HG02840 (cell line): ENCODE measurements around the gene PDLIM1.
"Not testable (repeated sequence)": the region's sequence is repeated elsewhere in the genome, so short reads cannot be mapped to it uniquely, and the experiment has no call there.

ENCODE experiments used
- ATAC-seq: cut with Tn5 transposase; IDR thresholded peaks from one replicate; pipeline ENCODE4 v1.9.1; 2021; ENCODE audit warnings: mild to moderate bottlenecking, moderate library complexity, moderate number of reproducible peaks; ENCODE audit not compliant: unreplicated experiment, low FRiP score

PDLIM1 gene

DNA sequence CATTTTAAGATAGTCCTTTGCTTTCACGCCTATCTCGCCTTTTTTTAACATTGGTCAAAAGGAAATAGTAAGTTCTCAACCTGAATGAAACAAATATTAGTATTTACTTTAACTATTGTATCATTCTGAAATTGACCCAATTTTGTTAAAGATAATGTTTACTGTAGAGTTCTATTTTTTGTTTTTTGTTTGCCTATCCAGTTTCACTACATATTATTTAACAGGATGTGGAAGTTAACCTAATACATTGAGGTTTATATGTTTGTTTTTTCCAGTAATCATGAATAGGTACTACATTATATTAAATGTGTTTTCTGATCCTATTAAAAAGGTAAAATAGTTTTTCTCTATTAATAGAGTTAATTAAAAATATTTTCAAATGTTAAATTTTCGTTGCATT is 70.3 kb downstream of the PDLIM1 start:
- no peak for ATAC-seq

DNA sequence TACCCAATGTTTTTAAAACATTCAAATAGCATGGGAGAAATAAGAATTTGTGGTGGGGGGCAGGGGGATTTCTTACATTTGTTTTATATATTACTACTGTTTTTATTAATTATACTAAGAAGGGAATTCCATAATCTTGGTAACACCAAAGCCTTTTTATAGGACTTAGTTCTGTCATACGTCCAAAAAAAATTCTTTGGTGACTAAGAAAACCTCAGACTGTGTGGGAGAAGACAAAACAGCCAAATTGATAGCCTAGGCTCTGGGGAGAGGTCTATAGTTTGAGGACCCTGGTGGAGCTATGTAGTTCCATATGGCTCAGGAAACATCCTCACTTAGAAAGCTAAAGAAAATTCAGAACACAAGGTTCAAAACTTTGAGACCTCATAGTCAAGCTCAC is 73.3 kb downstream of the PDLIM1 start:
- ATAC-seq = no peak

DNA sequence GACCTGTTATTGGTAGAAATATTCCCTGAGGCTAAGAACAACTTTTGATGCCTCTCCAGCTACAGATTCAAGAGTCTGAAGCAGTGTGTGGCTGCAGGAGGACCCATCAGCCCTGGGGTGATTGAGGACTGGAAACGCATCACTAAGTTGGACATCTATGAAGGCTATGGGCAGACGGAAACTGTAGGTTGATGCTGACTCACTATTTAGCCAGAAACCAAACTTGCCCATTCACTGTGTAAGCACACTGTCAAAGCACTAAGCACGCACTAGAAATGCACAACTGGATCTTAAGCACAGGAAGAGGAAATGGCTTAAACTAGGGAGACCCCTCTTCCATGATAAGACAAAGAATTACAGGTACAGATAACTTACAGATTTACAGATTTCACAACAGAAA is 76.0 kb downstream of the PDLIM1 start:
- ATAC-seq = no peak

DNA sequence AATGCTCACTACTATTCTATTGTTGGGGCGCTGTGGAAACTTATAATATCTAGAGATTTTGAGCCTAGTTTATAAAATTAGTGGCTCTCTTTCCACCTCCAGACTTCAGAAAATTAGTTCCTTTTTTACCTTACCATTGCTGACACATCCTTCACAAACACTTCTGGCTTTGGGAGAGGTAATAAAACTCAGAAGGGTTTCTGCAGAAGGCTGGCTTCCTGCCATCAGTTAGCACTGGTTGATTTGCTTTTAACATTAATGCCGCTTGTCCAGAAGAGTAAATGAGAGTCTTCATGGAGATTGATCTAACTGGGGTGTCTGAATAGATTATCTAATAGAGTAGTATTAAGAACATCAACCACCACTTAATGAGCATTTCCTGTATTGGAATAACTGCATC is 76.4 kb downstream of the PDLIM1 start:
- no peak for ATAC-seq

DNA sequence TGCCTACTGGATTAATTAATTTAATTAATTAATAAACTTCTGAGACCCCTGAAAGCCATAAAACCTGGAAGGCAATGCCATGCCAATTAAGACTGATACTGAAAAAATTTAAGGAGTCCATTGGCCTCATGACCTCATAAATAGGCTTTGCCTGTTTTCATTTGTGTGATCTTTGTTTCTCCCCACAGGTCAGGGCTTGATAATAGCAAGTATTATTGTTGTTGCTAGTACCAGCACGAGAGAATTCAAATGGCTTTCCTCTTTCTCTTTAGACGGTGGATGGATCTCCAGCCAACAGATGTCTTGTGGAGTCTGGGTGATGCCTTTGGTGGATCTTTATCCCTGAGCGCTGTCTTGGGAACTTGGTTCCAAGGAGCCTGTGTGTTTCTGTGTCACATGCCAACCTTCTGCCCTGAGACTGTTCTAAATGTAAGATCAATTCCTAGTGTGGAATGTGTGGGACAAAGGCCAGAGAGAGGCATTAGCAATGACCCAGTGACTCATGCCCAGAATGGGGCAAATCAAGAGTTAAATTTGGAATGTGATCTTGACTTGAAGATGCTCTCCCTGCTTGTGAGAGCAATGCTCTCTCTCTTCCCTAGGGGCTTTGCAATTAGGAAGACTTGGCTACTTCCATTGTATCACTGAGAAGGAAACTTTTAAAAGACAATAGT is 79.1 kb downstream of the PDLIM1 start:
- no peak for ATAC-seq

DNA sequence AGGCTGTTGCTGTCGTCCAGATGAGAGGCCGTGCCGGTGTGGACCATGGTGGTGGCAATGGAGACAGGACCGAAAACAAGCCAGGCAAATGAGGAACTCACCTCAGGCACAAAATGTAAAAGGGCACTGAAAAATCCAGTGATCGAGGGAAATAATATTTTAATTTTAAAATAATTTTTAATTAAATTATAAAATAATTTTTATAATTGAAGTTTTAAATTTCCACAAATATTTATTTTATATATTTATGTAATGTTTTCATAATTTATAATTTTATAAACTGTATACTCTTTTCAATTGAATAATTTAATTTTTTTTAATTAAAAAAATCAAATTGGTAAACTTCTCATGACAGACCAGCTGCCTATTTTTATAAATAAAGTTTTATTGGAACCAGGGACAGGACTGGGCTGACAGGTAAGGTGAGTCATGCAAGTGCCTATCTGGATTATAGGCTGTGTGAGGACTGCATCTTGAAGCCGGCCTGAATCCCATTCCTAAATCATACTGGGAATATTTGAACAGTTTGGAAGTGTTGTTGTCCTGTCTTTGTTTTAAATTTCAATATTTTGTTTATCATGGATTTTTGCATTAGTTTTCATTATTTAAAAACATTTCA is 81.2 kb downstream of the PDLIM1 start:
- ATAC-seq = no peak

DNA sequence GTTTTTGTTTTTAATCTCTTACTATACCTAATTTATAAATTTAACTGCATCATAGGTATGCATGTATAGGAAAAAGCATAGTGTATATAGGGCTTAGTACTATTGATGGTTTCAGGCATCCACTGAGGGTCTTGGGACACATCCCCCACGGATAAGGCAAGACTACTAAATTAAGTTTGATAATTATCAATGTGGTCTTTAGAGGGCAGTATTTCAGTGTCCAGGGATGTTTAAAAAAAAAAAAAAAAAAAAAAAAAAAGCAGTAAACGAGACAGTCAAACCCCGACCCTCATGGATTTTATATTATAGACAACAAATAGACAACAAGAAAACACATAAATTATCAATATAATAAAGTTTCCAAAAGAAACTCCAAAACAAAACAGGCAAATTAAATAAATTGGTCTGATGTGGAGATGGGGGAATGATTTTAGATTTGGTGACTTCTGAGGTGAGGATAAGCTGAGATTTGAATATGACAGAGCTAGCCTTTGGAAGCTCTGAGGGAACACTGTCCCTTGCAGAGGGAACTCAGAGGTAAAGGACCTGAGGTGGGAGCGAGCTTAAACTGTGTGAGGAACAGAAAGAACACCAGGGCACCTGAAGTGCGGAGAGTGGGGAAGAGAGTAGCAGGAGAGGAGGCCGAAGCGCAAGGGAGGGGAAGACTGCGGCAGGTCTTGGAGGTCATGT is 82.0 kb downstream of the PDLIM1 start:
- no peak for ATAC-seq

DNA sequence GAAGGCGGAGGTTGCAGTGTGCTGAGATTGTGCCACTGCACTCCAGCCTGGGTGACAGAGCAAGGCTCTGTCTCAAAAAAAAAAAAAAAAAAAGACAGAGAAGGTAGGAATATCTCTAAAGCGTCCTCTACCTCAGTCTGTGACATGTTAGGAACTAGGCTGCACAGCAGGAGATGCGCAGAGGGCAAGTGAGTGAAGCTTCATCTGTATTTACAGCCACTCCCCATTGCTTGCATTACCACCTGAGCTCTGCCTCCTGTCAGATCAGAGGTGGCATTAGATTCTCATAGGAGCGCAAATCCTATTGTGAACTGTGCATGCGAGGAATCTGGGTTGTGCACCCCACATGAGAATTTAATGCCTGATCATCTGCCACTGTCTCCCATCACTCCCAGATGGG is 87.9 kb downstream of the PDLIM1 start:
- ATAC-seq = not testable (repeated sequence)

DNA sequence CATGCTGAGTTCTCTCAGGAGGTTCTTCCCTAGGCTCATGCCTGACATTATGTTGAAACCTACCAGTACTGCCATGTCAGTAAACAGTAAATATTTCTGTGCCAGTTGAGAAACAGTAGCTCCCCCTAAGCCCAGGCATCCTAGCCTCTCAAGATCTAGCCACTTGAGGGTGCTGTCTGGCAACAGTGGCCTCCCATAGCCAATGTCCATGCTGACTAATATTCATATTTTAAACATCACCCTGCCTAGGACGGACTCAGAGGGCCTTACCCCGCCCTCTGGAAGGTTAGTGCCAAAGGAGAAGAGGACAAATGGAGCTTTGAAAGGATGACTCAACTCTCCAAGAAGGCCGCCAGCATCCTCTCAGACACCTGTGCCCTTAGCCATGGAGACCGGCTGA is 89.1 kb downstream of the PDLIM1 start:
- no peak for ATAC-seq

DNA sequence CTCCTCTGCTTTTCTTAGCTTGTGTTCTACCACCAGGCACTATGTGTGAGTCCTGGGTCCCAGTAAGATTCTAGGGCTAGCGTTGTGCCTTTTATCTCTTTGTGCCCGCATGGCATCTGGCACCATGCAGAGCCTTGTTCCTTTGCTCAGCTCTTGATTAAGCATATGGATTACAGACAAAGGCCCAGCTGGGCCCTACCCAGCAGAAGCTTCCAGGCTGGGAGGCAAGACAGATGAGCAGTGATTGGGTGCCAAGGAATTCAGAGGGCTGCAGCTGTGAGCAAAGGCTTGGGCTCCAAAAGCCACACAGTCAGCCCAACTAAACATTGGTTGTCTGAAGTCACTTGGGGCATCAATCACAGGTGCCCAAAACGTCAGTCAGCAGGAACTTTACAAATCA is 94.8 kb downstream of the PDLIM1 start:
- no peak for ATAC-seq

DNA sequence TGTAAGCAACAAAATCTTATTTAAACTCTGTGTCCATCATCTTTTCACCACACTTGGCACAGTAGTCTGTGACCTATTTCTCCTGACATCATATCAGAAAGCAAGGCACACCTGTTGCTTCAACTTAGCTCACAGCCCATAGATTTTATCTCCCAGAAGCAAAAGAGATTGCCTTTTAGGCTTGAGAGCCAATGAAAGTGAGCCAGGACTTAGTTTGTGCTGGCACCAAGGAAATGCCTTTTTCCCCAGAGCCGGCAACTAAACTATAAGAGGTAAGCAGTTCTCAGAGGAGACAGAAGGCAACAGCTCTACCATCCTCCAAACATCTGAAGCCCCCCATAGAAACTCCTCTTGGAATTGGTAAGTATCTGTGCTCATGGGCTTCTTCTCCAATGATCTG is 96.9 kb downstream of the PDLIM1 start, which contains the start of gene ACSM6:
Gene ACSM6 (plus strand): TSS at position 295 of the 400 bp plus-strand sequence. CDS start 248 bp downstream, outside the sequence.
- ATAC-seq = no peak

DNA sequence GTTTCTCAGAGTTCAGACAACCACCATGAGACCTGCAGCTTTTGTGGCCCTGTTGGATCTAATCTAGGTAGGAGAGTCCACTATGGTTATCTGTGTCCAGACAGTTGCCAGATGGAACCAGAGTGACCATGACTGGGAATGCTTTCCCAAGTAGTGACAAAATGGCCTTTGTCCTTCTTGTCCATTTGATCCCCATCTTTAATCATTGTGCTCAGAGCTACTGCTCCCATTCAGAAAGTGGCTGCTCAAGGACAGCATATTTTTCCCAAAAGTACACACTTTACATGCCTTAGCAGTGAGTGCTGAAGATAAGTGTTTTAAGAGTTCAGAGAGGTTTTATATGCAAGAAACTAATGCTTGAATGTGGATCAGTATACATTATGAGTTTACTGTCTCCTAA is 102.2 kb downstream of the PDLIM1 start:
- ATAC-seq = no peak

DNA sequence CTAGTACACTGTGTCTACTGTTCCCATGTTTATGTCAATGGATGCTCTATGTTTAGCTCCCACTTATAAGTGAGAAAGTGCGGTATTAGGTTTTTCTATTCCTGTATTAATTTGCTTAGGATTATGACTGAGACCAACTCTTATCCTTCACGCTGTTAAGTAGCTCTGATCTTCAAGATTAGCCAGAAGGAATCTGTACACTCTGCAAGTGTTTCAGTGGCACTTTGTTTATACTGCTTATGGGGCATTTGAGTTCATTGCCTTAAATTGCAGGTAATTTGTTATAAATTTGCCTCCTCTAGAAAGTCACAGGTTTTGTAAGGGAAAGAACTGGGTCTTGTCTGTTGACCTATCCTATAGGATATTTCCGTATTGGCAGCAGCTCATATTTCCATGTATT is 103.2 kb downstream of the PDLIM1 start:
- no peak for ATAC-seq
